ENCODE results near the gene RMDN2.

RMDN2 gene

DNA sequence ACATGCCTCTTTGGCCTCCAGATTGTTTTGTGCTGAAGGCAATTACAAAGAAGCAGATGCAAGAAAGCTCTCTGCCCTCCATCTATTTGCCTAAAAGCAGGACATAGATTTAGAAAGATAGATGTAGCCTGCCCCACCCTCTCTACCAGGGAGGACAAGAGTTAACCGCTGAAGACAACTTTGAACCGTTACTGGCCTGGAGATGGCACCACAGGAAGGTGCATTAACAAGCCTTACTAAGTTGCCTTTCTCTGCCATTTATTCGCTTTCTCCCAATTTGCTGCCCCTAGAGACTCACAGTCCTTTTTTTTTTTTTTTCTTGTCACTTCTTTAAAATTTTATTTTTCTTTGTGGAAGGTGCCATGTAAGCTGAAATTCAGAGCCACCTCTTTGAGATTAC lies 28.8 kb upstream of the RMDN2 start:
- H3K4me1 ChIP-seq (ENCODE audit: insufficient read depth, low read length): no peaks in the 10 kb centered on the region

DNA sequence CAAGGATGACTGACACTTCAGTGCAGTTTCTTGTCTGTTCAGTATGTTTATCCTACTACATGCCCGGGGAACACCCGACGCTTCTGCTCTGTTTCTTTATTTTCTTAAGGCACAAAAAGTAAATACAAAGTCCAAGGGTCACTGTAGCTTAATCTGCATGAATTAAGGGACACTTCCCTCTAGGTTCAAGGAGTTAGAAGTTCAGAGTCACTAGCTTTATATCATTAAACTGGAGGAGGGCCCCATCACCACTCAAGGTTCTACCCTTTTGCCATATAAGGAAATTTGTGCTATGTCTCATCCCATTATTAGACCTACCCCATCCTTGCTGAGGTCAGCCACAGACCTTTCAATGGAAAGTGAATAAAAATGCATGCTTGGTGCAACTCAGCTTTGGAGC lies 27.6 kb upstream of the RMDN2 start:
- no peaks in the 10 kb centered on the region for H3K9me3 ChIP-seq (ENCODE audit: insufficient read depth, low read length, severe bottlenecking)
- H3K27ac ChIP-seq (ENCODE audit: low read length): no peak overlapping the region
- H3K4me2 ChIP-seq (ENCODE audit: insufficient read depth, low read length): no peak overlapping the region
- no peaks in the 10 kb centered on the region for H3K79me2 ChIP-seq (ENCODE audit: insufficient read depth, low read length)
- TF ChIP-seq, protein P1, sequence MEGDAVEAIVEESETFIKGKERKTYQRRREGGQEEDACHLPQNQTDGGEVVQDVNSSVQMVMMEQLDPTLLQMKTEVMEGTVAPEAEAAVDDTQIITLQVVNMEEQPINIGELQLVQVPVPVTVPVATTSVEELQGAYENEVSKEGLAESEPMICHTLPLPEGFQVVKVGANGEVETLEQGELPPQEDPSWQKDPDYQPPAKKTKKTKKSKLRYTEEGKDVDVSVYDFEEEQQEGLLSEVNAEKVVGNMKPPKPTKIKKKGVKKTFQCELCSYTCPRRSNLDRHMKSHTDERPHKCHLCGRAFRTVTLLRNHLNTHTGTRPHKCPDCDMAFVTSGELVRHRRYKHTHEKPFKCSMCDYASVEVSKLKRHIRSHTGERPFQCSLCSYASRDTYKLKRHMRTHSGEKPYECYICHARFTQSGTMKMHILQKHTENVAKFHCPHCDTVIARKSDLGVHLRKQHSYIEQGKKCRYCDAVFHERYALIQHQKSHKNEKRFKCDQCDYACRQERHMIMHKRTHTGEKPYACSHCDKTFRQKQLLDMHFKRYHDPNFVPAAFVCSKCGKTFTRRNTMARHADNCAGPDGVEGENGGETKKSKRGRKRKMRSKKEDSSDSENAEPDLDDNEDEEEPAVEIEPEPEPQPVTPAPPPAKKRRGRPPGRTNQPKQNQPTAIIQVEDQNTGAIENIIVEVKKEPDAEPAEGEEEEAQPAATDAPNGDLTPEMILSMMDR (IDR thresholded peaks at IDR 0.05; ENCODE audit: borderline replicate concordance, extremely low read depth, low read length, poor library complexity, severe bottlenecking): no peak
- TF ChIP-seq EZH2 (IDR thresholded peaks at IDR 0.05; ENCODE audit: borderline replicate concordance, low read depth, low read length, severe bottlenecking): no peak
- H3K36me3 ChIP-seq (ENCODE audit: insufficient read depth, low read length): no peaks in the 10 kb centered on the region
- no peaks in the 10 kb centered on the region for H3K4me1 ChIP-seq (ENCODE audit: insufficient read depth, low read length)
- ATAC-seq (ENCODE audit: insufficient read depth, low read depth) (no peak), DNase-seq (no peak)
- H3K4me3 ChIP-seq (ENCODE audit: low read depth in 1 of 2, low read length in 2 of 2): no peak overlapping the region
- no peaks in the 10 kb centered on the region for H4K20me1 ChIP-seq (ENCODE audit: insufficient read depth, low read length)
- peaks cover 6% of the 10 kb centered on the region for H3K27me3 ChIP-seq (ENCODE audit: insufficient read depth, low read length, poor library complexity)
- no peak overlapping the region for H2AFZ ChIP-seq (ENCODE audit: low read depth, low read length)
- H3K9ac ChIP-seq (ENCODE audit: low read depth, low read length): no peak overlapping the region

More for the DNA sequence above, 28.8 kb upstream of the RMDN2 start:
- ATAC-seq (ENCODE audit: insufficient read depth, low read depth): no peak
- Histone ChIP-seq H3K36me3 (ENCODE audit: insufficient read depth, low read length) (no peaks in the 10 kb centered on the region), H3K9ac (ENCODE audit: low read depth, low read length) (no peak overlapping the region), H2AFZ (ENCODE audit: low read depth, low read length) (no peak overlapping the region), H4K20me1 (ENCODE audit: insufficient read depth, low read length) (no peaks in the 10 kb centered on the region), H3K4me2 (ENCODE audit: insufficient read depth, low read length) (no peak overlapping the region), H3K79me2 (ENCODE audit: insufficient read depth, low read length) (no peaks in the 10 kb centered on the region), H3K27me3 (ENCODE audit: insufficient read depth, low read length, poor library complexity) (peaks cover 8% of the 10 kb centered on the region), H3K27ac (ENCODE audit: low read length) (no peak overlapping the region), H3K4me3 (ENCODE audit: low read depth in 1 of 2, low read length in 2 of 2) (no peak overlapping the region), H3K9me3 (ENCODE audit: insufficient read depth, low read length, severe bottlenecking) (no peaks in the 10 kb centered on the region)
- no peak for DNase-seq
- no peak for TF ChIP-seq EZH2 (IDR thresholded peaks at IDR 0.05; ENCODE audit: borderline replicate concordance, low read depth, low read length, severe bottlenecking)
- TF ChIP-seq, protein P1 (IDR thresholded peaks at IDR 0.05; ENCODE audit: borderline replicate concordance, extremely low read depth, low read length, poor library complexity, severe bottlenecking): no peak

DNA sequence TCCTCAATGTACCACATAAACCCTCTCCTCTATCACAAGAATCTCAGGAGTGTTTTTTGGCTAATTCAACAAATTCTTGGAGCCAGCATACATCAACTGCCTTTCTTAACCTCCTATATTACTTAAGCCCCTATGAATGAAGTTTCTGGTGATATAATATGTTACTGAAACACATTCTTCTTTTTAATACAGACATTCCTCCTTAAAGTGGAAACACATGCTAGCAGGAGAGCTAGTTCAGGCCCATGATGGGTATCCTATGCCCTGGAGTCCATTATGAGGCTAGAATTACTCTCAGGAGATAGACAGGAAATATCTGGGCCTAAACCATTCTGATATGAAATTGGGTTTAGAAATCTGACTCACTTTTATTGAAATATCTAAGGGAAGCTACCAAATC lies 26.6 kb upstream of the RMDN2 start:
- Histone ChIP-seq H3K36me3 (ENCODE audit: insufficient read depth, low read length) (no peaks in the 10 kb centered on the region), H3K9me3 (ENCODE audit: insufficient read depth, low read length, severe bottlenecking) (no peaks in the 10 kb centered on the region), H3K4me2 (ENCODE audit: insufficient read depth, low read length) (no peak overlapping the region), H4K20me1 (ENCODE audit: insufficient read depth, low read length) (no peaks in the 10 kb centered on the region), H3K4me1 (ENCODE audit: insufficient read depth, low read length) (no peaks in the 10 kb centered on the region), H2AFZ (ENCODE audit: low read depth, low read length) (no peak overlapping the region), H3K4me3 (ENCODE audit: low read depth in 1 of 2, low read length in 2 of 2) (no peak overlapping the region), H3K27ac (ENCODE audit: low read length) (no peak overlapping the region), H3K79me2 (ENCODE audit: insufficient read depth, low read length) (no peaks in the 10 kb centered on the region), H3K9ac (ENCODE audit: low read depth, low read length) (no peak overlapping the region), H3K27me3 (ENCODE audit: insufficient read depth, low read length, poor library complexity) (peaks cover 6% of the 10 kb centered on the region)
- no peak for ATAC-seq (ENCODE audit: insufficient read depth, low read depth)
- no peak for DNase-seq
- no peak for TF ChIP-seq EZH2 (IDR thresholded peaks at IDR 0.05; ENCODE audit: borderline replicate concordance, low read depth, low read length, severe bottlenecking)
- TF ChIP-seq, protein P1 (IDR thresholded peaks at IDR 0.05; ENCODE audit: borderline replicate concordance, extremely low read depth, low read length, poor library complexity, severe bottlenecking): no peak

DNA sequence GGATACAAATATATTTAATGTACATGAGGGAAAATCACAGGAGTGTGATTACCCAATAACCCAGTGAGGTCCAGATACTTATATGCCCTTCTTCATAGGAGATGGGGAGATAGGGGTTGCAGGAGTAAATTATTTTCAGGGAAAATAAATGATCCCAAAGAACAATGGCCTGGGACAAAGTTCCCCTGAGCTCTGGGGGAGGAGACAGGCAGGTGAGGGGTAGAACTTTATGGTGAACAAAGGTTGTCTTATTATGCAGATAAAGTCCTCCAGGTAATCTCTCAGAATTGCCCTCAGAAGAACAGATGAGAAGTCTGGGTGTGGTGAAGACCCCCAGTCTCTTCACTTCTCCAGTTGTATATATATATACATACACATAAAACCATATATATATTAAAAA lies 22.1 kb upstream of the RMDN2 start:
- ATAC-seq (ENCODE audit: insufficient read depth, low read depth): no peak
- no peak overlapping the region for H3K27ac ChIP-seq (ENCODE audit: low read length)
- no peaks in the 10 kb centered on the region for H4K20me1 ChIP-seq (ENCODE audit: insufficient read depth, low read length)
- no peak overlapping the region for H3K4me2 ChIP-seq (ENCODE audit: insufficient read depth, low read length)
- H3K9ac ChIP-seq (ENCODE audit: low read depth, low read length): no peak overlapping the region
- TF ChIP-seq, protein P1 (IDR thresholded peaks at IDR 0.05; ENCODE audit: borderline replicate concordance, extremely low read depth, low read length, poor library complexity, severe bottlenecking): no peak
- TF ChIP-seq EZH2 (IDR thresholded peaks at IDR 0.05; ENCODE audit: borderline replicate concordance, low read depth, low read length, severe bottlenecking): no peak
- H3K36me3 ChIP-seq (ENCODE audit: insufficient read depth, low read length): no peaks in the 10 kb centered on the region
- no peak overlapping the region for H3K4me3 ChIP-seq (ENCODE audit: low read depth in 1 of 2, low read length in 2 of 2)
- no peaks in the 10 kb centered on the region for H3K79me2 ChIP-seq (ENCODE audit: insufficient read depth, low read length)
- no peak for DNase-seq
- no peaks in the 10 kb centered on the region for H3K9me3 ChIP-seq (ENCODE audit: insufficient read depth, low read length, severe bottlenecking)
- H2AFZ ChIP-seq (ENCODE audit: low read depth, low read length): no peak overlapping the region
- no peaks in the 10 kb centered on the region for H3K4me1 ChIP-seq (ENCODE audit: insufficient read depth, low read length)
- H3K27me3 ChIP-seq (ENCODE audit: insufficient read depth, low read length, poor library complexity): peaks cover 8% of the 10 kb centered on the region
